Cardiac muscle cell (in vitro differentiated cells and primary cell): ENCODE measurements around the gene LRSAM1. TPM values are rescaled to one million over a fixed set of nuclear protein-coding genes. Genes with fewer than 3 reads are reported as not detected.
A peak's percentile ranks its signal among the peaks of the same experiment; 100 is the strongest.

Experiments
- DNase-seq, 2 donors: peaks; one replicate each; pipeline versions ENCODE4 v3.0.0 to v3.0.0-alpha.2; 2010 to 2017; ENCODE audit warnings: low read depth in 1 of 2, low spot score in 1 of 2
- H3K27ac ChIP-seq: fragments of 200-600 bp; sonication (generic); 2 replicates; pipeline ENCODE4 v1.5.1; 2016
- H3K27me3 ChIP-seq: fragments of 200-600 bp; sonication (generic); 2 replicates; pipeline ENCODE4 v1.6.0; 2016; ENCODE audit warnings: control low read depth
- H3K36me3 ChIP-seq: fragments of 200-600 bp; sonication (generic); 2 replicates; pipeline ENCODE4 v1.5.1; 2016; ENCODE audit warnings: control low read depth
- H3K4me1 ChIP-seq: fragments of 200-600 bp; sonication (generic); 2 replicates; pipeline ENCODE4 v1.8.1; 2017; ENCODE audit warnings: low read depth, mild to moderate bottlenecking, mixed run types
- H3K4me3 ChIP-seq: fragments of 200-600 bp; sonication (generic); 2 replicates; pipeline ENCODE4 v1.5.1; 2016; ENCODE audit warnings: mild to moderate bottlenecking
- H3K9me3 ChIP-seq: fragments of 200-600 bp; sonication (generic); 2 replicates; pipeline ENCODE4 v1.5.1; 2017; ENCODE audit warnings: low read depth, mild to moderate bottlenecking, control low read depth
- polyA plus RNA-seq: library from polyadenylated mRNA; unstranded; fragments of >200 nt; fragmentation: Nextera tagmentation; extraction: Ambion mirVana; gene quantifications from 2 replicates; pipeline ENCODE4 v1.2.1, GENCODE V29; 2016
- total RNA-seq: library from RNA; depleted of rRNA; stranded (reverse); fragments of >200 nt; gene quantifications from 2 replicates; pipeline ENCODE4 v1.2.3, GENCODE V29; 2016
- TF ChIP-seq, protein P1 (sequence below): IDR thresholded peaks from 2 replicates; pipeline ENCODE4 v1.5.1; 2012; ENCODE audit warnings: low read depth, mild to moderate bottlenecking, low read length

Gene LRSAM1
- total and polyA plus RNA-seq, 2 experiments from 2014 or later = 39.4 to 39.7 TPM

DNA sequence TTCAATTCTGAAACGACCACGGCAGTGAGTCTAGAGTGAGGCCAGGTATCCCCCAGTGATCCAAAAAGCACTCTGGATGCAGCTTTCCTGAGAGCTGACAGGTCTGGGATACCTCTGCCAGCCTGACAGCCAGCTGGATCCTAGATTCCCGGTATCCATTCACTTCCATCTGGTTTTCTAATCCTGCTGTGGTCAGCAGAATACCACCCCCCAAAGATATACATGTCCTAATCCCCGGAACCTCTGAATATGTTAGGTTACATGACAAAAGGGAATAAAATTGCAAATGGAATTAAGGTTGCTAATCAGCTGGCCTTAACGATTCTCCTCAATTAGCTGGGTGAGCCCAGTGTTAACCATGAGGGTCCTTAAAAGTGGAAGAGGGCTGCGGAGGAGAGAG lies 28.5 kb upstream of the LRSAM1 start:
- TF ChIP-seq, protein P1, sequence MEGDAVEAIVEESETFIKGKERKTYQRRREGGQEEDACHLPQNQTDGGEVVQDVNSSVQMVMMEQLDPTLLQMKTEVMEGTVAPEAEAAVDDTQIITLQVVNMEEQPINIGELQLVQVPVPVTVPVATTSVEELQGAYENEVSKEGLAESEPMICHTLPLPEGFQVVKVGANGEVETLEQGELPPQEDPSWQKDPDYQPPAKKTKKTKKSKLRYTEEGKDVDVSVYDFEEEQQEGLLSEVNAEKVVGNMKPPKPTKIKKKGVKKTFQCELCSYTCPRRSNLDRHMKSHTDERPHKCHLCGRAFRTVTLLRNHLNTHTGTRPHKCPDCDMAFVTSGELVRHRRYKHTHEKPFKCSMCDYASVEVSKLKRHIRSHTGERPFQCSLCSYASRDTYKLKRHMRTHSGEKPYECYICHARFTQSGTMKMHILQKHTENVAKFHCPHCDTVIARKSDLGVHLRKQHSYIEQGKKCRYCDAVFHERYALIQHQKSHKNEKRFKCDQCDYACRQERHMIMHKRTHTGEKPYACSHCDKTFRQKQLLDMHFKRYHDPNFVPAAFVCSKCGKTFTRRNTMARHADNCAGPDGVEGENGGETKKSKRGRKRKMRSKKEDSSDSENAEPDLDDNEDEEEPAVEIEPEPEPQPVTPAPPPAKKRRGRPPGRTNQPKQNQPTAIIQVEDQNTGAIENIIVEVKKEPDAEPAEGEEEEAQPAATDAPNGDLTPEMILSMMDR = no peak
- H3K4me3 ChIP-seq = peak overlapping the region; percentile 80
- H3K27ac ChIP-seq = peak overlapping the region; percentile 96
- H3K4me1 ChIP-seq = peaks cover 35% of the 10 kb centered on the region
- H3K27me3 ChIP-seq = no peaks in the 10 kb centered on the region
- no peaks in the 10 kb centered on the region for H3K9me3 ChIP-seq
- no peak for DNase-seq
- H3K36me3 ChIP-seq = no peaks in the 10 kb centered on the region

DNA sequence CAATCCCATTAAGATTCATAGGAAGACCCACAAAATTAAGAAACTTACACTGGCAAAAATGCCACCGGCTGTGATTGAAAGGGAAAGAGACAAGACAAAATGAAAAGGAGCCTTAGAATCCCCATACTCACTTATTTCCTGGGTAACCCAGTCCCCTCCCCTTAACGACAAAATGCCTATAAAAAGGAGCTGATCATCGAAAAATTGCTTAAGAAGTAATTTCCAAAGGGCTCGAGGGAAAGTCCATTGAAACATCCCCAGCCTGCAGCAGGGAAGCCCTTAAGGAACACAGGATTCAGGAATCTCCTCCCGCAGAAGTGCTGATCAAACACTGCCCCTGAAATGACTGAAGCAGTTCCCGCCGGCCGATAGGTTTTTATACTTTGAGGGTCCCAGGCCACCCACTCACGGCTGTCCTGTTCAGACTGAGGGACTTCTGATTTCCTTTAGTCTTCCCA lies 27.8 kb upstream of the LRSAM1 start:
- no peak for DNase-seq
- Histone ChIP-seq H3K4me1 (peaks cover 35% of the 10 kb centered on the region), H3K36me3 (no peaks in the 10 kb centered on the region), H3K9me3 (no peaks in the 10 kb centered on the region), H3K27ac (peak overlapping the region; percentile 96), H3K4me3 (peak overlapping the region; percentile 80), H3K27me3 (no peaks in the 10 kb centered on the region)
- TF ChIP-seq, protein P1 = no peak

DNA sequence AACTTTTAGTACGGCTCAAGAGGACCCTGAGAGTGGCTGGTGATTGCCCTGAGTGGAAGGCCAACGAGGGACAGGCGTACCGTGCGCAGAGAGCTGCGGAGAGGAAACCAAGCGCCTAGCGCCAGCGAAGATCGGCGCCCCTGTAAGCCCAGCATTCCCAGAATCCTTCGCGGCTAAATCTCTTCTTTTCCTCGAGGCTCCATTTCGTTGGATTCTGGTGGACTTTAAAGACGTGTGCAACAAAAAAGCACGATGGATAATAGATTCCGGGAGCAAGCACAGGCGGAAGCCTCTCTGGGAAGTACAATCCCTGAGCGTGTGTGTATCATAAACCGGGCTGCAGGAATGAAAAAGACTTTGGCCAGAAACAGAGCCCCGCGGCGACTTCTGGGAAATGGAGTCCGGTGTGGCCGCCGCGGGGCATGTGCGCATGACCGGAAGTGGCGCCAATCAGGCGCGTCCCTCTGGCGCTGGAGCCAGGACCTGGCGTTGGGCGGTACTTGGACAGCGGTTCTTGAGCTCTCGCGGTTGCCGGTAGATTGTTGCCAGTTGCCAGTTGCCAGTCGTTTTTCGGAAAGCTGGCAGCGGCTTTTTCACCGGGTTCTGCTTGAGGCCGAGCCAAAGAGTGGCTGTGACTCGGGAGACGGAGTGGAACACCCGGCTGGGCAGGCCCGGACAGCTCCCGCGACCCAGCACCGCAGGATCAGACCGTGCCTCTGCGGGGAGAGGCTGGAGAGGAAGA lies 27.2 kb upstream of the LRSAM1 start, which contains the start of gene ZNF79:
TSS of gene ZNF79 (plus strand) at position 449 of the 742 bp plus-strand sequence. CDS start 406 bp downstream, outside the sequence.
- Histone ChIP-seq H3K4me1 (peaks cover 33% of the 10 kb centered on the region), H3K9me3 (no peaks in the 10 kb centered on the region), H3K36me3 (no peaks in the 10 kb centered on the region), H3K27ac (peak within 1 kb of the TSS; percentile 96), H3K4me3 (peak within 1 kb of the TSS; percentile 80), H3K27me3 (no peaks in the 10 kb centered on the region)
- TF ChIP-seq, protein P1 = no peak
- peak; percentile 94 for DNase-seq

DNA sequence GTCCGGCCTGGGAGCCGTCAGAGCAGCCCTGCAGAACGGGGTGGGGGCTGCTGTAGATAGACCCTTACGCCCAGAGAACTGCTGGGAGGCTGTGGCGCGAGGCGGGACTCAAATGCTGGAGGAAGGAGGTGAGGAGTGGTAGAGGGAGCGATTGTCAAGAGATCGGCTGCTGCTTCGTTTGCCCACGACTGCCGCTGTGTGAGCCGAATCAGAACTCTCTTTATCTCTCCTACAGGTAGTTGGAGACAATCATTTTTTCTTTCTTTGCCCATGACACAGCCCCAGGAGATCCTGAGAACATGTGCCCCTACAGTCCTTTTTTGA lies 26.7 kb upstream of the LRSAM1 start:
- peak overlapping the region; percentile 96 for H3K27ac ChIP-seq

DNA sequence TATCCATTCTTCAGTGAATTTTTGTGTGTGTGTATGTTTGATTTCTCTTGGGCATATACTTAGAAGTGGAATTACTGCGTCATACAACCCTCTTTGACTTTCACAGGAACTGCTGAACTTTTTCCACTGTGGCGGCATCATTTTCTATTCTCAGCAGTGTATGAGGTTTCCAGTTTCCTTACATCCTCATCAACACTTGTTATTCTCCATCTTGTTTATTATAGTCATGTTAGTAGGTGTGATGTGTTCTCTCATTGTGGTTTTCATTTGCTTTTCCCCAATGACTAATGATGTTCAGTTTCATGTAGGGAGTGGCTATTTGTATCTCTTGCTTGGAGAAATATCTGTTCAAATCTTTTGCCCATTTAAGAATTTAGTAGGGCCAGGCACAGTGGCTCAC lies 24.6 kb upstream of the LRSAM1 start:
- DNase-seq = no peak
- H3K27me3 ChIP-seq = no peaks in the 10 kb centered on the region
- peaks cover 23% of the 10 kb centered on the region for H3K4me1 ChIP-seq
- peaks cover 12% of the 10 kb centered on the region for H3K36me3 ChIP-seq
- no peak overlapping the region for H3K4me3 ChIP-seq
- no peaks in the 10 kb centered on the region for H3K9me3 ChIP-seq
- TF ChIP-seq, protein P1 = no peak
- H3K27ac ChIP-seq = no peak overlapping the region

More for the DNA sequence above, 26.7 kb upstream of the LRSAM1 start:
- Histone ChIP-seq H3K4me3 (peak overlapping the region; percentile 80), H3K4me1 (peaks cover 28% of the 10 kb centered on the region), H3K27me3 (no peaks in the 10 kb centered on the region), H3K9me3 (no peaks in the 10 kb centered on the region), H3K36me3 (peaks cover 3% of the 10 kb centered on the region)
- no peak for DNase-seq
- TF ChIP-seq, protein P1 = no peak
